Measurements from ENCODE around the gene SUFU. TPM values are rescaled to one million over a fixed set of nuclear protein-coding genes. Genes with fewer than 3 reads are reported as not detected.

Gene SUFU
- total RNA-seq, 2 experiments from 2014 or later, result 13.1 to 13.4 TPM

- no peak overlapping the region for H3K4me3 Mint-ChIP-seq
- peaks cover 1% of the 10 kb centered on the region for H3K36me3 Mint-ChIP-seq
- no peaks in the 10 kb centered on the region for H3K9me3 Mint-ChIP-seq
- H3K27me3 Mint-ChIP-seq, result no peaks in the 10 kb centered on the region
- peaks cover 2% of the 10 kb centered on the region for H3K4me1 Mint-ChIP-seq
- no peak for DNase-seq
- no peak for ATAC-seq (ENCODE audit: low read depth)
- POLR2A ChIA-PET, result no interaction called here
- peak overlapping the region; percentile 1 for H3K27ac Mint-ChIP-seq
These were observed 31.8 kb downstream of the SUFU start for GRCh38 chr10:102535481-102536147.

- Mint-ChIP-seq H3K4me1 (peaks cover 2% of the 10 kb centered on the region), H3K4me3 (no peak overlapping the region), H3K9me3 (no peaks in the 10 kb centered on the region), H3K27ac (no peak overlapping the region), H3K27me3 (no peaks in the 10 kb centered on the region), H3K36me3 (peaks cover 1% of the 10 kb centered on the region)
- DNase-seq (no peak), ATAC-seq (ENCODE audit: low read depth) (no peak)
- POLR2A ChIA-PET, result interaction anchor here (0.7 kb wide), 1 partner anchor 635 kb away, joined by 3 read pairs; no protein-coding TSS in a partner anchor
These were observed 33.6 kb downstream of the SUFU start for GRCh38 chr10:102537367-102537766.

GRCh38 chr10:102537948-102538347 is 34.2 kb downstream of the SUFU start:
- DNase-seq (no peak), ATAC-seq (ENCODE audit: low read depth) (no peak)
- H3K27me3 Mint-ChIP-seq, result no peaks in the 10 kb centered on the region
- no peaks in the 10 kb centered on the region for H3K9me3 Mint-ChIP-seq
- peaks cover 1% of the 10 kb centered on the region for H3K36me3 Mint-ChIP-seq
- no peak overlapping the region for H3K27ac Mint-ChIP-seq
- POLR2A ChIA-PET, result no interaction called here
- H3K4me1 Mint-ChIP-seq, result peaks cover 3% of the 10 kb centered on the region
- H3K4me3 Mint-ChIP-seq, result no peak overlapping the region

GRCh38 chr10:102538811-102539210 is 35.0 kb downstream of the SUFU start:
- no peak overlapping the region for H3K4me3 Mint-ChIP-seq
- H3K27ac Mint-ChIP-seq, result no peak overlapping the region
- no peak for ATAC-seq (ENCODE audit: low read depth)
- H3K36me3 Mint-ChIP-seq, result peaks cover 1% of the 10 kb centered on the region
- no peaks in the 10 kb centered on the region for H3K9me3 Mint-ChIP-seq
- DNase-seq, result no peak
- no peaks in the 10 kb centered on the region for H3K27me3 Mint-ChIP-seq
- POLR2A ChIA-PET, result no interaction called here
- peaks cover 1% of the 10 kb centered on the region for H3K4me1 Mint-ChIP-seq

- Mint-ChIP-seq H3K27ac (no peak overlapping the region), H3K4me3 (no peak overlapping the region)
- no peak for ATAC-seq (ENCODE audit: low read depth)
These were observed 36.3 kb downstream of the SUFU start for GRCh38 chr10:102540023-102540422.

GRCh38 chr10:102542800-102543418 is 39.1 kb downstream of the SUFU start:
- H3K4me3 Mint-ChIP-seq, result no peak overlapping the region
- ATAC-seq (ENCODE audit: low read depth), result no peak

More at GRCh38 chr10:102540023-102540422, 36.3 kb downstream of the SUFU start:
- H3K27me3 Mint-ChIP-seq, result no peaks in the 10 kb centered on the region
- H3K36me3 Mint-ChIP-seq, result no peaks in the 10 kb centered on the region
- peaks cover 1% of the 10 kb centered on the region for H3K4me1 Mint-ChIP-seq
- DNase-seq, result no peak
- POLR2A ChIA-PET, result no interaction called here
- no peaks in the 10 kb centered on the region for H3K9me3 Mint-ChIP-seq

GRCh38 chr10:102545265-102545871 is 41.6 kb downstream of the SUFU start:
- H3K36me3 Mint-ChIP-seq, result peaks cover 1% of the 10 kb centered on the region
- no peak overlapping the region for H3K27ac Mint-ChIP-seq
- no peaks in the 10 kb centered on the region for H3K27me3 Mint-ChIP-seq
- H3K4me3 Mint-ChIP-seq, result no peak overlapping the region
- DNase-seq (no peak), ATAC-seq (ENCODE audit: low read depth) (no peak)
- H3K9me3 Mint-ChIP-seq, result no peaks in the 10 kb centered on the region
- peaks cover 1% of the 10 kb centered on the region for H3K4me1 Mint-ChIP-seq
- POLR2A ChIA-PET, result no interaction called here

More at GRCh38 chr10:102542800-102543418, 39.1 kb downstream of the SUFU start:
- Mint-ChIP-seq H3K36me3 (no peaks in the 10 kb centered on the region), H3K9me3 (no peaks in the 10 kb centered on the region), H3K4me1 (peaks cover 1% of the 10 kb centered on the region), H3K27me3 (no peaks in the 10 kb centered on the region), H3K27ac (no peak overlapping the region)
- POLR2A ChIA-PET, result no interaction called here
- no peak for DNase-seq

- no peaks in the 10 kb centered on the region for H3K27me3 Mint-ChIP-seq
- no peaks in the 10 kb centered on the region for H3K9me3 Mint-ChIP-seq
- DNase-seq (no peak), ATAC-seq (ENCODE audit: low read depth) (no peak)
- POLR2A ChIA-PET, result no interaction called here
- H3K36me3 Mint-ChIP-seq, result peaks cover 4% of the 10 kb centered on the region
- no peak overlapping the region for H3K4me3 Mint-ChIP-seq
- no peak overlapping the region for H3K27ac Mint-ChIP-seq
- H3K4me1 Mint-ChIP-seq, result peaks cover 1% of the 10 kb centered on the region
These were observed 42.2 kb downstream of the SUFU start for GRCh38 chr10:102545997-102546396.

GRCh38 chr10:102546606-102547320 is 43.0 kb downstream of the SUFU start:
- Mint-ChIP-seq H3K36me3 (peaks cover 8% of the 10 kb centered on the region), H3K27me3 (no peaks in the 10 kb centered on the region), H3K27ac (no peak overlapping the region), H3K4me3 (no peak overlapping the region), H3K4me1 (peaks cover 1% of the 10 kb centered on the region), H3K9me3 (no peaks in the 10 kb centered on the region)
- POLR2A ChIA-PET, result no interaction called here
- ATAC-seq (ENCODE audit: low read depth) (no peak), DNase-seq (no peak)

GRCh38 chr10:102549549-102549948 is 45.8 kb downstream of the SUFU start:
- H3K27me3 Mint-ChIP-seq, result no peaks in the 10 kb centered on the region
- H3K4me1 Mint-ChIP-seq, result no peaks in the 10 kb centered on the region
- H3K4me3 Mint-ChIP-seq, result no peak overlapping the region
- POLR2A ChIA-PET, result no interaction called here
- H3K36me3 Mint-ChIP-seq, result peaks cover 13% of the 10 kb centered on the region
- H3K9me3 Mint-ChIP-seq, result no peaks in the 10 kb centered on the region
- DNase-seq, result no peak
- no peak overlapping the region for H3K27ac Mint-ChIP-seq
- ATAC-seq (ENCODE audit: low read depth), result no peak

GRCh38 chr10:102550636-102551210 is 47.0 kb downstream of the SUFU start:
- ATAC-seq (ENCODE audit: low read depth) (no peak), DNase-seq (no peak)
- no peaks in the 10 kb centered on the region for H3K27me3 Mint-ChIP-seq
- peaks cover 13% of the 10 kb centered on the region for H3K36me3 Mint-ChIP-seq
- no peaks in the 10 kb centered on the region for H3K9me3 Mint-ChIP-seq
- no peak overlapping the region for H3K27ac Mint-ChIP-seq
- H3K4me1 Mint-ChIP-seq, result no peaks in the 10 kb centered on the region
- POLR2A ChIA-PET, result interaction anchor here (0.7 kb wide), 1 partner anchor 307 kb away, joined by 8 read pairs; no protein-coding TSS in a partner anchor
- no peak overlapping the region for H3K4me3 Mint-ChIP-seq

- POLR2A ChIA-PET, result no interaction called here
- no peak for DNase-seq
- no peak overlapping the region for H3K27ac Mint-ChIP-seq
- no peaks in the 10 kb centered on the region for H3K9me3 Mint-ChIP-seq
- peaks cover 4% of the 10 kb centered on the region for H3K4me1 Mint-ChIP-seq
- no peaks in the 10 kb centered on the region for H3K27me3 Mint-ChIP-seq
- H3K4me3 Mint-ChIP-seq, result no peak overlapping the region
- peaks cover 13% of the 10 kb centered on the region for H3K36me3 Mint-ChIP-seq
- ATAC-seq (ENCODE audit: low read depth), result no peak
These were observed 48.8 kb downstream of the SUFU start for GRCh38 chr10:102552533-102552932.

- H3K27ac Mint-ChIP-seq, result no peak overlapping the region
- peaks cover 13% of the 10 kb centered on the region for H3K36me3 Mint-ChIP-seq
- no peaks in the 10 kb centered on the region for H3K9me3 Mint-ChIP-seq
- ATAC-seq (ENCODE audit: low read depth) (no peak), DNase-seq (no peak)
- POLR2A ChIA-PET, result no interaction called here
- peaks cover 4% of the 10 kb centered on the region for H3K4me1 Mint-ChIP-seq
- no peak overlapping the region for H3K4me3 Mint-ChIP-seq
- H3K27me3 Mint-ChIP-seq, result no peaks in the 10 kb centered on the region
These were observed 50.0 kb downstream of the SUFU start for GRCh38 chr10:102553771-102554170.

All from activated naive CD8-positive, alpha-beta T cell treated with anti-CD3 and anti-CD28 coated beads, Interleukin-2, amount 10 ng/mL, durations not matched to agents 7 days and 5 days (primary cell).